Measurements from ENCODE around the gene SPTBN1. TPM values are rescaled to one million over a fixed set of nuclear protein-coding genes. Genes with fewer than 3 reads are reported as not detected.
A peak's percentile ranks its signal among the peaks of the same experiment; 100 is the strongest.

SPTBN1 gene
- polyA plus RNA-seq, 2 of the 4 experiments (the other 2 are of a cell fraction) = 105 to 126 TPM

- Histone ChIP-seq H3K4me2 (no peak overlapping the region), H3K9me3 (no peaks in the 10 kb centered on the region), H3K27ac (no peak overlapping the region), H3K4me1 (no peaks in the 10 kb centered on the region), H3K4me3 (no peak overlapping the region)
- ChIA-PET CTCF (no interaction called here), POLR2A (no interaction called here)
- TF ChIP-seq ATOH8 (CRISPR knock-in tag; IDR thresholded peaks at IDR 0.05; ENCODE audit: low read depth) (no peak), MYC (IDR thresholded peaks at IDR 0.05; ENCODE audit: borderline replicate concordance, low read length) (no peak), HMGXB4 (CRISPR knock-in tag; IDR thresholded peaks at IDR 0.05; ENCODE audit: borderline replicate concordance) (no peak), ZSCAN20 (CRISPR knock-in tag; IDR thresholded peaks at IDR 0.05) (no peak), NFE2L2 (conservative IDR thresholded peaks at IDR 0.05; ENCODE audit: low read length) (no peak), JUN (IDR thresholded peaks at IDR 0.05) (no peak), HOXB5 (CRISPR knock-in tag; IDR thresholded peaks at IDR 0.05) (no peak), CBX8 (IDR thresholded peaks at IDR 0.05) (no peak), BCL3 (IDR thresholded peaks at IDR 0.05) (no peak), CEBPB (IDR thresholded peaks at IDR 0.05) (no peak), POLR2A (IDR thresholded peaks at IDR 0.05; ENCODE audit: low read length) (no peak), GATA3 (IDR thresholded peaks at IDR 0.05; ENCODE audit: borderline replicate concordance) (no peak), PBX3 (IDR thresholded peaks at IDR 0.05) (no peak), JUNB (IDR thresholded peaks at IDR 0.05) (no peak), BHLHE40 (IDR thresholded peaks at IDR 0.05; ENCODE audit: low read depth, low read length) (no peak), E2F6 (IDR thresholded peaks at IDR 0.05; ENCODE audit: borderline replicate concordance, low read depth) (no peak), TFCP2L1 (CRISPR knock-in tag; IDR thresholded peaks at IDR 0.05) (no peak), RFX5 (IDR thresholded peaks at IDR 0.05) (no peak)
- WGBS (ENCODE audit: missing lambda C conversion rate) = 77% methylated on average over 5 of the region's 5 CpGs
- DNase-seq (ENCODE audit: low read depth in 1 of 2, low spot score in 1 of 2) (no peak), FAIRE-seq (no peak), ATAC-seq (no peak)
These were observed 27.1 kb upstream of the SPTBN1 start for GRCh38 chr2:54429054-54429453.

GRCh38 chr2:54429811-54430551, 26.1 kb upstream of the SPTBN1 start:
- no peak overlapping the region for H3K4me2 ChIP-seq
- H3K4me3 ChIP-seq = no peak overlapping the region
- ATAC-seq (peak in 1 of 2 experiments; percentile 65; a peak in 3 of 6 replicates), FAIRE-seq (no peak), DNase-seq (ENCODE audit: low read depth in 1 of 2, low spot score in 1 of 2) (peak in 1 of 2 experiments; percentile 14)
- TF ChIP-seq USF2 (IDR thresholded peaks at IDR 0.05) (peak; percentile 62), PBX3 (IDR thresholded peaks at IDR 0.05) (no peak)
- no peak overlapping the region for H3K27ac ChIP-seq
- ChIA-PET CTCF (interaction anchor here (0.9 kb wide), 1 partner anchor 275 kb away, joined by 3 read pairs; no protein-coding TSS in a partner anchor), POLR2A (no interaction called here)
- H3K4me1 ChIP-seq = no peaks in the 10 kb centered on the region
- H3K9me3 ChIP-seq = no peaks in the 10 kb centered on the region
- 61% methylated on average over 13 of the region's 13 CpGs for WGBS (ENCODE audit: missing lambda C conversion rate)
